ENCODE results near the gene EIF2B2. TPM values are rescaled to one million over a fixed set of nuclear protein-coding genes. Genes with fewer than 3 reads are reported as not detected.
"Not testable (repeated sequence)": the region's sequence is repeated elsewhere in the genome, so short reads cannot be mapped to it uniquely, and the experiment has no call there.

Gene EIF2B2
- total RNA-seq, 1 donor from 2014 or later: 305 TPM

- no peak for DNase-seq (ENCODE audit: low read depth, low spot score)
These were observed 13.7 kb upstream of the EIF2B2 start for GRCh38 chr14:74988993-74989392.

DNA sequence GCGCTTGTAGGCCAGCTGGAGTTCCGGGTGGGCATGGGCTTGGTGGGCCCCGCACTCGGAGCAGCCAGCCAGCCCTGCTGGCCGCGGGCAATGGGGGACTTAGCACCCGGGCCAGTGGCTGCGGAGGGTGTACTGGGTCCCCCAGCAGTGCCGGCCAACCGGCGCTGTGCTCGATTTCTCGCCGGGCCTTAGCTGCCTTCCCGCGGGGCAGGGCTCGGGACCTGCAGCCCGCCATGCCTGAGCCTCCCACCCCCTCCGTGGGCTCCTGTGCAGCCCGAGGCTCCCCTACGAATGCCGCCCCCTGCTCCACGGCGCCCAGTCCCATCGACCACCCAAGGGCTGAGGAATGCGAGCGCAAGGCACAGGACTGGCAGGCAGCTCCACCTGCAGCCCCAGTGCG is 8.5 kb upstream of the EIF2B2 start:
- not testable (repeated sequence) for DNase-seq (ENCODE audit: low read depth, low spot score)

DNA sequence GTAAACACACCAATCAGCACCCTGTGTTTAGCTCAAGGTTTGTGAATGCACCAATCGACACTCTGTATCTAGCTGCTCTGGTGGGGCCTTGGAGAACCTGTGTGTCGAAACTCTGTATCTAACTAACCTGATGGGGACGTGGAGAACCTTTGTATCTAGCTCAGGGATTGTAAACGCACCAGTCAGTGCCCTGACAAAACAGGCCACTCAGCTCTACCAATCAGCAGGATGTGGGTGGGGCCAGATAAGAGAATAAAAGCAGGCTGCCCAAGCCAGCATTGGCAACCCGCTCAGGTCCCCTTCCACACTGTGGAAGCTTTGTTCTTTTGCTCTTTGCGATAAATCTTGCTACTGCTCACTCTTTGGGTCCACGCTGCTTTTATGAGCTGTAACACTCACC is 6.9 kb upstream of the EIF2B2 start:
- not testable (repeated sequence) for DNase-seq (ENCODE audit: low read depth, low spot score)

DNA sequence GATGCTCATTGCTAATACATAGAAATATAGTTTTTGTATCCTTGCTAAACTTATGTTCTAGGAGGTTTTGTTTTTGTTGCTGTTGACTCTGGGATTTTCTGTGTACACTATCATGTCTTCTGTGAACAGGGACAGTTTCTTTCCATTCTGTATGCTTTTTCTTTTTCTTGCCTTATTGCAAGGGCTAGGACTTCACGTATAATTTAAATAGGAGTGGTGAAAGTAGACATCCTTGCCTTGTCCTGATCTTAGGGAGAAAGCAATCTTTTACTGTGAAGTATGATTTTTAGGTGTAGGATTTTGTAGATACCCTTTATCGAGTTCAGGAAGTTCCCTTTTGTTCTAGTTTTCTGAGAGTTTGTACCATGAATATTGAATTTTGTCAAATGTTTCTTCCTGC is 1.5 kb upstream of the EIF2B2 start:
- no peak for DNase-seq (ENCODE audit: low read depth, low spot score)

GRCh38 chr14:75001899-75002298 is 822 bp upstream of the EIF2B2 start:
- DNase-seq (ENCODE audit: low read depth, low spot score): no peak

DNA sequence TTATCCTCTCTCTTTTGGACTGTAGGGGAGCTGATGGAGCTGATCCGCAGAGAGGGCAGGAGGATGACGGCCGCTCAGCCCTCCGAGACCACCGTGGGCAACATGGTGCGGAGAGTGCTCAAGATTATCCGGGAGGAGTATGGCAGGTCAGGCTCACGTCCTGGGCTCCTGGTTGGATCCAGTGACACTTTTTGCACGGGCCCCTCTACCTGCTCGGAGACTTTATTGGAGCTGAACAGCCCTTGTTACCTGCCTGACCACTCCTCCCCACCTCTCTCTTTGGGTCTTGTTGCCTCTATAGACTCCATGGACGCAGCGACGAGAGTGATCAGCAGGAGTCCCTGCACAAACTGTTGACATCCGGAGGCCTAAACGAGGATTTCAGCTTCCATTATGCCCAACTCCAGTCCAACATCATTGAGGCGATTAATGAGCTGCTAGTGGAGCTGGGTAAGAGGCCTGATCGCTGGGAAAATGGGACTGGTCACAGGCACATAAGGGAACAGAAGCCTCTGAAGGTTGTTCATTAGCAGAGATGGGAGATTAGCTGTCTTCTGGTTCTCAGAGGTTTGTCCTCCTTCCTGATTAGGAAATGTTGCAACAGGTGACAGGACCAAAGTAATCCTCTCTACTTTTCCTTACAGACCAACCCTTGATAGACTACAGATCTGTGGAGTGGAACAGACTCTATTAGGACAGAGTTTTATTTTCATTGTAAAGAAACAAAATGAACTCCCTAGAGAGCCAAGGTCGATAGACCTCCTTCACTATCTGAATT is 718 bp downstream of the EIF2B2 start:
- no peak for DNase-seq (ENCODE audit: low read depth, low spot score)

DNA sequence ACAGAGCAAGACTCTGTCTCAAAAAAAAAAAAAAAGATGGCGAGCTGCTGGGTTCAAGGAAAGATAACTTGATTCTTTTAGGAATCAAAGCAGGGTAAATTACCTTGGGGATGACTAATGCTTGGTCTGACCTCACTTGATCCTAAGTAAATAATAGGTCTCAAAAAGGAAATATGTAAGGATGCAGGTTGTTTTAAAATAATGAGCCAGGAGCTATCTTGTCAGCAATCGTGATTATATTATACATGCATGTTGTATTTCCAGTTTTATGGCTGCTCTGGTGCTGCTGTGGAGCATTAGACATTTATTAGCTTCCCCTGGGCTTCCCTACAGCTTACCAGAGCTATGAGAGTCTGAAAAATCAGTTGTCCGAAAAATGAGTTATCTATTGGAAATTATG is 2.6 kb downstream of the EIF2B2 start:
- no peak for DNase-seq (ENCODE audit: low read depth, low spot score)

- no peak for DNase-seq (ENCODE audit: low read depth, low spot score)
These were observed 6.5 kb downstream of the EIF2B2 start for GRCh38 chr14:75009176-75009575.

DNA sequence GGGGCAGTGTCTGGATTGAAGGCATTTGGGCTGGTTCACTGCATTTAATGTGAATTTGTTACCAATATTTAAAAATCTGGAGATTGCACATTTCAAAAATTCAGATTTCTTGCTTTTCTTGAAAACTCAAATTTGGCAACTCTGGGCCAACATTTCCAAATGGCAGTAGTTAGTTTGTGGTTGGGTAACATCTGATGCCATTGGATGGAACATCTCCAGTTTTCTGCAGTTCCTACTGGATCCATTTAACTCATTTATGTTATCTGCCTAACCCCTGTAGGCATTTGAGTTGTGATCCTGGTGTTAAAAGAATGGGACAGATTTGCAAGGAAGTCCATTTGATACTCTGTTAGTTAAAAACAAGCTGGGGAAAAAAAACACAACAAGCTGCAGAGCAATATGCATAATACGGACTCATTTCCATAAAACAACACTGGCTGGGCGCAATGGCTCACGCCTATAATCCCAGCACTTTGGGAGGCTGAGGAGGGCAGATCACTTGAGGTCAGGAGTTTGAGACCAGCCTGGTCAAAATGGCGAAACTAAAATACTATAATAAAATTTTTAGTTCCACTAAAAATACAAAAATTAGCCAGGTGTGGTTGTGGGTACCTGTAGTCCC is 7.9 kb downstream of the EIF2B2 start:
- no peak for DNase-seq (ENCODE audit: low read depth, low spot score)

GRCh38 chr14:75011356-75011994 is 8.8 kb downstream of the EIF2B2 start:
- peak; percentile 22 for DNase-seq (ENCODE audit: low read depth, low spot score)

DNA sequence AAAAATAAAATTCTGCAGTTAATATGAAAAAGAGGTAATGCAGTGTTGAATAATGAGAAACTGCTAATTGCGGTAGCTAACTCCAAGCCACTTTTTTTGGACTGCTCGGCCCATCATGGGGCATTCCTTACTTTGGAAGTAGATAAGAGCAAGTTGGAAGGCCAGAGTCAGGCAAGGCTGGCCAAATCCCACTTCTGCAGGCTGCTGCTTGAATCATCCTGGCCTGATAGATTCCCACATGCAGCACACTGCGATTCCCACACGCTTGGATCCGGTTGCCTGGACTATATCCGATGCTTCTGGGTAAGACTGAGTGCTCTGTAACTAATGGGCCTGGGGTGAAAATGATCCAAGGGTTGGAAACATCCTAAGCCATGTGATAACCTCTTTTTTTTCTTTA is 10.6 kb downstream of the EIF2B2 start:
- DNase-seq (ENCODE audit: low read depth, low spot score): no peak

GRCh38 chr14:75015496-75015895 is 12.8 kb downstream of the EIF2B2 start:
- DNase-seq (ENCODE audit: low read depth, low spot score): no peak

DNA sequence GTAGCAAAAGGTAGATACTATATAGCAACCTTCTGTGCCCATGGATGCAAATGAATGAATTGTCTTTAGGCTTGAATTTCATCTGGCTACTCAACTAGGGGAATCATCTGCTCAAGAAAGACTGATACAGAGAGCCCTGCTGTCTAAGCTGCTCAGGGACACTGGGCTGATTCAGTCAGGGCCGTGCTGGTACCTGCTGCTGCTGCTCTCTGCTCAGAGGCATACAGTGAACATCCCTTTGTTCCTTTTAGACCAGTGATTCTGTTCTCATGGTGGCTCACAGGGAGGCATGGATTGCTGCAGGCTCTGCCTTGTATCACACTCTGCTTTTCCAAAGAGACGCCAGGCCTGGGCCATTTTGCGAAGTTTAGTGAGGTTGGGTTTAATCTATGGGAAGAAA is 14.1 kb downstream of the EIF2B2 start:
- DNase-seq (ENCODE audit: low read depth, low spot score): no peak

DNA sequence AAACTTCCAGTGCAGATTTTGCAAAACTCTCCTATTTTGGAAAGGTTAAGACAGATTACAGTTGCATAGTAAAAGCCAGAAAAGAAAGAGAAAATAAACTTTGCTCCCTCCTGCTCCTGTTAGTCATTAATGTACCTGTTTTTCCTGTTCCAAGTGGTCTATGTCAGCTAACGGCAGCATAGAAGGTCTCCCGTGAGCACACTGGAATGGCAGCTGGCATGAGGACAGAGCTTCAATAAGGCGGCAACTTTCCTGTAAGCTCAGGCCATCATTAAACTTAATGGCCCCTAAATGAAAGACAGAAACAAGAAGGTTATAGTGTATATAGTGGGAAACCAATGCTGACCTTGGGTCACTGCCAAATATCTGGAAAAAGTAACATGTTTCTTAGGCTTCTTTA is 16.0 kb downstream of the EIF2B2 start:
- no peak for DNase-seq (ENCODE audit: low read depth, low spot score)

- DNase-seq (ENCODE audit: low read depth, low spot score): no peak
These were observed 19.9 kb downstream of the EIF2B2 start for GRCh38 chr14:75022655-75023054.

- no peak for DNase-seq (ENCODE audit: low read depth, low spot score)
These were observed 20.4 kb downstream of the EIF2B2 start for GRCh38 chr14:75023108-75023507.

- DNase-seq (ENCODE audit: low read depth, low spot score): peak; percentile 63
These were observed 22.4 kb downstream of the EIF2B2 start for GRCh38 chr14:75025082-75025481.

DNA sequence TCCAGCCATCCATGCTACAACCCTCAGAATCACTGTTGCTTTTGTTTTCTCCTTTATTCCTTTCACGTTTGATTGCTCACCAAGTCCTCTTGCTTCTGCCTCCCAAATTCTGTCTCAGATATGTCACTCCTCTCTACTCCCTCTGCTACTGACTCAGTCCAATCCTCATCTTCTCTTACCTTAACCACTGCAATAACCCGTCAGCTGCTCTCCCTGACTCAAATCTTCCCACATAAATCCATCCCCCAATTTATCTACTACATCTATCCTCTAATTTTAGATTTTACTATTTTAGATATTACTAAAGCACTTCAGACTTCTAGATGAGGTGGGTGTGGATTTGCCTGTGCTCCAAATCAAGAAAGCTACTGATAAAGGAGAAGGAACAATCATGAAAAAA is 23.2 kb downstream of the EIF2B2 start:
- no peak for DNase-seq (ENCODE audit: low read depth, low spot score)

DNA sequence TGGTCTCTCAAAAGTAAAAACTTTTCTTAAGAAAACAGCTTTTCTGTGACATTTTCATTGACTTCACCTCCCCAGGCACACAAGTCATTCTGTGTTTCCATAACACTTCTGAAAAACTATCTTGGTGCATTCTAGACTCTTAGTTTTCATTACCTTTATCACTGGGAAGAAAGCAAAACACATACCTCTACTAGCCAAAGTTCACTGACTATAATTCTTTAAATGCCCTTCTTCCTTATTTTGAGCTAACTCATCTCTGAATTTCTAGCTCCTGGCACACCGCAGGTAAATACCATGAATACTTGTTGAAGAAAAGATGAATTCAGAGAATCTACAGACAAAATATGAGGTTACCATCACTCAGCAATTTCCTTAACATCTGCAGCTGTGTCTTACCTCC is 27.4 kb downstream of the EIF2B2 start:
- DNase-seq (ENCODE audit: low read depth, low spot score): no peak

- no peak for DNase-seq (ENCODE audit: low read depth, low spot score)
These were observed 30.2 kb downstream of the EIF2B2 start for GRCh38 chr14:75032939-75033338.

- DNase-seq (ENCODE audit: low read depth, low spot score): no peak
These were observed 37.8 kb downstream of the EIF2B2 start for GRCh38 chr14:75040507-75040906.

GRCh38 chr14:75040959-75041358 is 38.2 kb downstream of the EIF2B2 start:
- no peak for DNase-seq (ENCODE audit: low read depth, low spot score)

DNA sequence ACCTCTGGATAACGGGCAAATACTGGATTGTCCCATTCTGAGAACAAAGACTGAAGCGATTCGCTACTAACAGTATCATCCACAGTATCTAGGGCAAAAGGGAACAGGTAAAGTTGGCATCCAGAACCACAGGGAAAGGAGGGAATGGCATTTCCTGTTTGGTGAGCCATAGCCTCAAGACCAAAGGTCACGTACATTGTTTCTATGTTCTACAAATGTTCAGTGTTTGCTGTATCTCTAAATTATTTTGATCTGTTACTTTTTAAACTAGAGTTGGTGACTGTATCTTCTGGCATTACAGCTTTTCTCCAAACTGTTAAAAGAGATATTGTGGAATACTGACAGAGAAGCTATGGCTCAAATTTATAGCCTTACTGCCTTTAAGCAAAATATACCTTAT is 38.9 kb downstream of the EIF2B2 start:
- no peak for DNase-seq (ENCODE audit: low read depth, low spot score)

Data from pulmonary artery endothelial cell (primary cell).